WERI-Rb-1 (cell line): ENCODE measurements around the gene KCNIP2.

ENCODE experiments used
- DNase-seq: peaks from one replicate; pipeline ENCODE4 v3.0.0-alpha.2; 2020
- H3K27ac ChIP-seq: fragments of 250-450 bp; sonication (Bioruptor Pico); 2 replicates; pipeline ENCODE4 v1.5.1; 2020; ENCODE audit warnings: mild to moderate bottlenecking, moderate library complexity
- H3K27me3 ChIP-seq: fragments of 250-450 bp; sonication (Bioruptor Pico); 2 replicates; pipeline ENCODE4 v1.5.1; 2021; ENCODE audit warnings: mild to moderate bottlenecking, low read depth, moderate library complexity; ENCODE audit not compliant: insufficient read depth, severe bottlenecking
- H3K36me3 ChIP-seq: fragments of 250-450 bp; sonication (Bioruptor Pico); 2 replicates; pipeline ENCODE4 v1.5.1; 2020; ENCODE audit warnings: mild to moderate bottlenecking, moderate library complexity
- H3K4me3 ChIP-seq: 2 replicates; pipeline ENCODE4 v1.5.1; 2011; ENCODE audit warnings: low read depth, mild to moderate bottlenecking, control low read depth, low read length
- H3K9me3 ChIP-seq: fragments of 250-450 bp; sonication (Bioruptor Pico); 2 replicates; pipeline ENCODE4 v1.5.1; 2021; ENCODE audit warnings: mild to moderate bottlenecking, moderate library complexity; ENCODE audit not compliant: severe bottlenecking
- TF ChIP-seq, protein P1 (sequence below): IDR thresholded peaks from 2 replicates; pipeline ENCODE4 v1.5.1; 2011; ENCODE audit warnings: low read depth, mild to moderate bottlenecking, control low read depth, inconsistent platforms, low read length

Gene KCNIP2

GRCh38 chr10:101834341-101834740 is 9.3 kb downstream of the KCNIP2 start:
- Histone ChIP-seq H3K27ac (no peak overlapping the region), H3K9me3 (no peaks in the 10 kb centered on the region), H3K36me3 (no peaks in the 10 kb centered on the region), H3K4me3 (no peak overlapping the region), H3K27me3 (no peaks in the 10 kb centered on the region)
- TF ChIP-seq, protein P1, sequence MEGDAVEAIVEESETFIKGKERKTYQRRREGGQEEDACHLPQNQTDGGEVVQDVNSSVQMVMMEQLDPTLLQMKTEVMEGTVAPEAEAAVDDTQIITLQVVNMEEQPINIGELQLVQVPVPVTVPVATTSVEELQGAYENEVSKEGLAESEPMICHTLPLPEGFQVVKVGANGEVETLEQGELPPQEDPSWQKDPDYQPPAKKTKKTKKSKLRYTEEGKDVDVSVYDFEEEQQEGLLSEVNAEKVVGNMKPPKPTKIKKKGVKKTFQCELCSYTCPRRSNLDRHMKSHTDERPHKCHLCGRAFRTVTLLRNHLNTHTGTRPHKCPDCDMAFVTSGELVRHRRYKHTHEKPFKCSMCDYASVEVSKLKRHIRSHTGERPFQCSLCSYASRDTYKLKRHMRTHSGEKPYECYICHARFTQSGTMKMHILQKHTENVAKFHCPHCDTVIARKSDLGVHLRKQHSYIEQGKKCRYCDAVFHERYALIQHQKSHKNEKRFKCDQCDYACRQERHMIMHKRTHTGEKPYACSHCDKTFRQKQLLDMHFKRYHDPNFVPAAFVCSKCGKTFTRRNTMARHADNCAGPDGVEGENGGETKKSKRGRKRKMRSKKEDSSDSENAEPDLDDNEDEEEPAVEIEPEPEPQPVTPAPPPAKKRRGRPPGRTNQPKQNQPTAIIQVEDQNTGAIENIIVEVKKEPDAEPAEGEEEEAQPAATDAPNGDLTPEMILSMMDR = no peak
- DNase-seq = no peak

DNA sequence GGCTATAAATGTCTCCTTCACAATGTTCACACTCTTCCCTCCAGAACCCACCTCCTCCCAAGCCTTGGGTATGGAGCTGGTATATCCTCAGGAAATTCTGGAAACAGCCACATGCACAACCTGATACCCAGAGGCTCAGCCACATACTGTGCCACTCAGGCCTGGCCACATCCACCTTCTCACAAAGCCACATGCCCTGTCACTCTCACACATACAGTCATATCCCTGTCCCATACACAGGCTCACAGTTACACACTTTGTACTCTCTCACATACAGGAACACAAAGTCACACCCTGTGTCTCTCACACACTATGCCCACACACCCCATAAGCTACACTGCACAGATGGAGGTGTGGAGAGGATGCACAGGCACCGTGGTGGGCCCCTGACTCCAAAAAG is 10.1 kb downstream of the KCNIP2 start:
- Histone ChIP-seq H3K9me3 (no peaks in the 10 kb centered on the region), H3K36me3 (no peaks in the 10 kb centered on the region), H3K27me3 (no peaks in the 10 kb centered on the region), H3K27ac (no peak overlapping the region), H3K4me3 (no peak overlapping the region)
- TF ChIP-seq, protein P1 = no peak
- DNase-seq = no peak

GRCh38 chr10:101832325-101832771 is 11.3 kb downstream of the KCNIP2 start:
- H3K27ac ChIP-seq = no peak overlapping the region
- TF ChIP-seq, protein P1 = no peak
- DNase-seq = no peak

DNA sequence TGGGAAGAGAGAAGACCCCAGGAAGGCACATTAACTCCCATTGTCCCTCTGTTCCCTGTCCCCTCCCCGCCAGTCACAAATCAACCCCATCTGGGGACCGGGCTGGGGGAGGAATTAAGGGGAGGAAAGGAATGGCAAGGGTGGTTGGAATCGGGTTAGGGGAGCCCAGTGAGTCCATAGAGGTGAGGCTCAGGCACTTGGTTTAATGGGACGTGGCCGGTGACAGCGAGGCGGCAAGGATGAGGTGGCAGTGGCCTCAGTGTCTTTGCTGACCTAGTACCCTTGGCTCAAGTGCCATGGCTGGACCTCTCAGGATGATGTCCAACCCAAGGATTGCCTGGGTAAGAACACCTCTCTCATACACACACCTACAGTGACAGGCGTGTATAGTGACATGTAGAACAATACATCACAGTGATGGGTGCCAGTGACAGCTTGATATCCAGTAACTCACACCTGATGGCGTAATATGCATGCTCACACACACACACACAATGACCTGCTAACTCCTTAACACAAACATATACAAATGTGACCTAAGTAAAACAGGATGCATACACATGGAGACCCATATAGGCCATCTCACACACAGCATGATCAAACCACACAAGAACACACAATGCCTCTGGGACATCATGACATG is 12.3 kb downstream of the KCNIP2 start:
- DNase-seq = no peak
- TF ChIP-seq, protein P1 = no peak
- no peaks in the 10 kb centered on the region; the same call in none of the 2 replicates for H3K36me3 ChIP-seq
- H3K9me3 ChIP-seq = no peaks in the 10 kb centered on the region
- no peaks in the 10 kb centered on the region for H3K27me3 ChIP-seq
- no peak overlapping the region for H3K27ac ChIP-seq
- H3K4me3 ChIP-seq = no peak overlapping the region

More at GRCh38 chr10:101832325-101832771, 11.3 kb downstream of the KCNIP2 start:
- Histone ChIP-seq H3K27me3 (no peaks in the 10 kb centered on the region), H3K4me3 (no peak overlapping the region), H3K9me3 (no peaks in the 10 kb centered on the region), H3K36me3 (no peaks in the 10 kb centered on the region; the same call in none of the 2 replicates)

DNA sequence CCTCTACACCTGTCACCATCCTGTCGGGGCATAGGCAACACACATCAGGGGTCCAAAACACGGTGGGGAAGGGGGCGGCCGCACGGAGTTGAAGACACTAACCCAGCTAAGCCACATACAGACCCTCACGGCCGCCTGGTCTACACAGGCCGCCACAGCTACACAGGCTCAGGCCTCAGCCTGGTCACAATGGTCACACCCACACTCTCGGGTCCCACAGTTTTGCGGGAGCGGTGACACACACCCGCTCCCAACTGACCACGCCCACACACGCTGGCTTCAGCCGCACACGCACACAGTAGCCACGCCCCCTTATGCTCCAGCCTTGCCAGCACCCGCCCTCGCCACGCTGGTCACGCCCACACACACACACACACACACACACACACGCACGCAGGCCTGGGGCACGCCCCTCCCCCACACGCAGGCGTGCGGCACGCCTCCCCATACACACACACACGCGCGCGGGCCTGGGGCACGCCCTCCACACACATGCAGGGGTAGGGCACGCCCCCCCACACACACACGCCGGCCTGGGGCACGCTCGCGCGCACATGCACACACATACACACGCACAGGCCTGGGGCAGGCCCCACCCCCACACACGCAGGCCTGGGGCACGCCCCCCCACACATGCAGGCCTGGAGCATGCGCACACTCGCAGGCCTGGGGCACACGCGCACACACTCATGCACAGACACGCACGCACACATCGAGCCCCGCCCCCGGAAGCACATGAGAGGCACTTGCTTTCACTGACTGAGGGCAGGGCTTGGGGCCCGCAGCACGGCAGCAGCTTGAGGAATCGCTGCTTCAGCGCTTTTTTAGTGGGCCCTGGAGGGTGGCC is 13.1 kb downstream of the KCNIP2 start:
- Histone ChIP-seq H3K9me3 (no peaks in the 10 kb centered on the region), H3K36me3 (no peaks in the 10 kb centered on the region; the same call in none of the 2 replicates), H3K27ac (no peak overlapping the region), H3K27me3 (no peaks in the 10 kb centered on the region), H3K4me3 (no peak overlapping the region)
- DNase-seq = no peak
- TF ChIP-seq, protein P1 = no peak
